Lung (tissue), 12 donors: Measurements from ENCODE around the gene GREB1L. TPM values are rescaled to one million over a fixed set of nuclear protein-coding genes. Genes with fewer than 3 reads are reported as not detected.

Experiments
- ATAC-seq: fragments of 200-7000 bp; cut with Tn5 transposase; one replicate; pipeline ENCODE4 v1.9.1; 2020; ENCODE audit warnings: moderate number of reproducible peaks; ENCODE audit not compliant: insufficient read depth, low FRiP score
- DNase-seq, 3 donors: peaks; one replicate each; pipeline ENCODE4 v3.0.0-alpha.2; 2013 to 2017
- H3K27ac ChIP-seq, 2 donors: one replicate each; pipeline ENCODE4 v1.5.1; 2013; ENCODE audit warnings: mild to moderate bottlenecking in 2 of 2, moderate library complexity in 2 of 2, control low read depth in 1 of 2, inconsistent platforms in 1 of 2, low read depth in 1 of 2, low read length in 1 of 2
- H3K27me3 ChIP-seq, 3 donors: one replicate each; pipeline ENCODE4 v1.5.1; 2013; ENCODE audit warnings: low read length in 2 of 3; ENCODE audit not compliant: control insufficient read depth in 3 of 3, insufficient read depth in 3 of 3
- H3K36me3 ChIP-seq, 4 donors: one replicate each; pipeline ENCODE4 v1.5.1; 2013; ENCODE audit warnings: low read length in 4 of 4, mild to moderate bottlenecking in 1 of 4, moderate library complexity in 1 of 4; ENCODE audit not compliant: control insufficient read depth in 4 of 4, insufficient read depth in 4 of 4
- H3K4me1 ChIP-seq, 5 donors: one replicate each; pipeline ENCODE4 v1.5.1; 2013; ENCODE audit warnings: low read length in 5 of 5, mild to moderate bottlenecking in 2 of 5, moderate library complexity in 1 of 5; ENCODE audit not compliant: control insufficient read depth in 5 of 5, insufficient read depth in 5 of 5
- H3K4me3 ChIP-seq: one replicate; pipeline ENCODE4 v1.5.1; 2013; ENCODE audit warnings: mild to moderate bottlenecking, control low read depth, moderate library complexity
- H3K9ac ChIP-seq, 2 donors: one replicate each; pipeline ENCODE4 v1.5.1; 2013; ENCODE audit warnings: low read length in 2 of 2, control low read depth in 1 of 2; ENCODE audit not compliant: insufficient read depth in 1 of 2
- H3K9me3 ChIP-seq, 4 donors: one replicate each; pipeline ENCODE4 v1.5.1; 2013; ENCODE audit warnings: low read length in 3 of 4, mild to moderate bottlenecking in 1 of 4, moderate library complexity in 1 of 4; ENCODE audit not compliant: control insufficient read depth in 4 of 4, insufficient read depth in 3 of 4
- WGBS, 2 donors: extraction: QIAGEN DNeasy Blood & Tissue Kit; methylation state at CpG; one replicate each; pipeline ENCODE4 v1.1.7; 2013; 5-methylcytosine and 5-hydroxymethylcytosine counted together
- polyA plus RNA-seq, 2 donors: library from polyadenylated mRNA; stranded (reverse); fragments of 200-250 nt; gene quantifications; one replicate each; pipeline ENCODE4 v1.2.1, GENCODE V29; 2013
- total RNA-seq, 2 donors: library from RNA; depleted of rRNA in 1 of 2; stranded (reverse); fragments of >200 nt in 1 of 2; gene quantifications; one replicate each; pipeline ENCODE4 v1.2.1, GENCODE V29; 2014 to 2021
- TF ChIP-seq, protein P1 (sequence below): IDR thresholded peaks from 2 replicates; pipeline ENCODE4 v1.5.1; 2012; ENCODE audit warnings: mild to moderate bottlenecking; ENCODE audit errors: control extremely low read depth, extremely low read depth
- donor health status: control.
- donor health status: control.
- donor health status: Bipolar disorder and iron deficiency.
- donor health status: healthy.
- donor health status: DM: yes; HTN: yes; CAD: no.

Gene GREB1L
- total and polyA plus RNA-seq, 4 donors = 0.08 to 1.2 (median 0.41) TPM

GRCh38 chr18:21341141-21341540 is 99.1 kb downstream of the GREB1L start:
- no peak overlapping the region for H3K4me3 ChIP-seq
- no peak overlapping the region for H3K9ac ChIP-seq
- no peaks in the 10 kb centered on the region for H3K4me1 ChIP-seq
- TF ChIP-seq, protein P1, sequence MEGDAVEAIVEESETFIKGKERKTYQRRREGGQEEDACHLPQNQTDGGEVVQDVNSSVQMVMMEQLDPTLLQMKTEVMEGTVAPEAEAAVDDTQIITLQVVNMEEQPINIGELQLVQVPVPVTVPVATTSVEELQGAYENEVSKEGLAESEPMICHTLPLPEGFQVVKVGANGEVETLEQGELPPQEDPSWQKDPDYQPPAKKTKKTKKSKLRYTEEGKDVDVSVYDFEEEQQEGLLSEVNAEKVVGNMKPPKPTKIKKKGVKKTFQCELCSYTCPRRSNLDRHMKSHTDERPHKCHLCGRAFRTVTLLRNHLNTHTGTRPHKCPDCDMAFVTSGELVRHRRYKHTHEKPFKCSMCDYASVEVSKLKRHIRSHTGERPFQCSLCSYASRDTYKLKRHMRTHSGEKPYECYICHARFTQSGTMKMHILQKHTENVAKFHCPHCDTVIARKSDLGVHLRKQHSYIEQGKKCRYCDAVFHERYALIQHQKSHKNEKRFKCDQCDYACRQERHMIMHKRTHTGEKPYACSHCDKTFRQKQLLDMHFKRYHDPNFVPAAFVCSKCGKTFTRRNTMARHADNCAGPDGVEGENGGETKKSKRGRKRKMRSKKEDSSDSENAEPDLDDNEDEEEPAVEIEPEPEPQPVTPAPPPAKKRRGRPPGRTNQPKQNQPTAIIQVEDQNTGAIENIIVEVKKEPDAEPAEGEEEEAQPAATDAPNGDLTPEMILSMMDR = no peak
- ATAC-seq (no peak), DNase-seq (no peak)
- H3K27me3 ChIP-seq = no peaks in the 10 kb centered on the region
- no peak overlapping the region for H3K27ac ChIP-seq
- no peaks in the 10 kb centered on the region for H3K36me3 ChIP-seq
- 76 to 78% methylated on average over 2 of the region's 2 CpGs for WGBS, 2 donors
- H3K9me3 ChIP-seq = no peaks in the 10 kb centered on the region

DNA sequence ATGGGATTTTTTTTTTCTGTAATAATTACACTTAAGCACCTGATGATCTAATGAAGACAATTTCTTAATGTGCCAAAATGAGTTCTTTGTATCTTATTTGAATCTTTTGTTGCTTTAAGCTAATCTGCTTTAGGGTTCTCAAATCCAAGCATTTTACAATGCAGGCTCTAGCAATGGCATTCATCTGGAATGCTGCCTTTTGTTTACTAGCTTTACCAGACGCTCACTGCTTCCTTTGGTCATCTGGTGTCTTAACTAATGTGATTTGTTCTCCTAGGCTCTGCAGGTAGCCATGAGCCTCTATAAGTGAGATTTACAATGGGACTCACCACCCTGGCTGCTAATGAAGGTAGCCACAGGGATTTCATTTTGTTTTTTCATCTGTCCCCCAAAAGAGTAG is 100.3 kb downstream of the GREB1L start:
- H3K9me3 ChIP-seq = no peaks in the 10 kb centered on the region
- ATAC-seq (no peak), DNase-seq (no peak)
- no peaks in the 10 kb centered on the region for H3K36me3 ChIP-seq
- no peaks in the 10 kb centered on the region for H3K27me3 ChIP-seq
- no peak overlapping the region for H3K27ac ChIP-seq
- H3K4me1 ChIP-seq = no peaks in the 10 kb centered on the region
- H3K4me3 ChIP-seq = no peak overlapping the region
- TF ChIP-seq, protein P1 = no peak
- 66 to 68% methylated on average over 1 of the region's 1 CpG for WGBS, 2 donors
- H3K9ac ChIP-seq = no peak overlapping the region

DNA sequence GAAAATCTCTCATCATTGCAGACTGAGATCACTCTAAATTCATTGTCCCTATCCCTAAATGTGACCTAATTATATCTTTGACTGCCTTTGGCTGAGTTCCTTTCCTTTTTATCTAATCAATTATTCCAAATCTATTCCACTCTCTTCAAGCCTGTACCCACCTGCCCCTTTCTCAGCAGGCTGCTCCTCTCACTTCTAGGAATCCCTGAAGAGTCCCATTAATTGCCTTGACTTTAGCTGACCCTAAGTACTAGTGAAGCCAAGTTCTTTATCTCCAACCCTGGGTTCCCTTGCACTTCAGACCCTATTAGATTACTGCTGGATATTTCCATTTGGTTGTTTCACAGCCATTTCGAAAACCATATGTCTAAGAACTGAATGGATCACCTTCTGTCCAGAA is 102.8 kb downstream of the GREB1L start:
- no peaks in the 10 kb centered on the region for H3K27me3 ChIP-seq
- H3K9ac ChIP-seq = no peak overlapping the region
- 86 to 89% methylated on average over 1 of the region's 1 CpG for WGBS, 2 donors
- H3K4me1 ChIP-seq = no peaks in the 10 kb centered on the region
- no peaks in the 10 kb centered on the region for H3K36me3 ChIP-seq
- H3K4me3 ChIP-seq = no peak overlapping the region
- H3K9me3 ChIP-seq = peaks cover 0 to 3% (median 0%) of the 10 kb centered on the region in 4 donors
- DNase-seq (no peak), ATAC-seq (no peak)
- H3K27ac ChIP-seq = no peak overlapping the region
- TF ChIP-seq, protein P1 = no peak

GRCh38 chr18:21345840-21346239 is 103.8 kb downstream of the GREB1L start:
- ATAC-seq = no peak
- Histone ChIP-seq H3K9ac (no peak overlapping the region), H3K27ac (no peak overlapping the region), H3K9me3 (peaks cover 0 to 3% (median 0%) of the 10 kb centered on the region in 4 donors), H3K4me3 (no peak overlapping the region), H3K36me3 (no peaks in the 10 kb centered on the region), H3K27me3 (no peaks in the 10 kb centered on the region), H3K4me1 (no peaks in the 10 kb centered on the region)
- TF ChIP-seq, protein P1 = no peak
- no peak for DNase-seq
- 67 to 68% methylated on average over 7 of the region's 7 CpGs for WGBS, 2 donors
